Ishikawa (cell line): ENCODE data around the gene MSANTD1.

Experiments
- CEBPB ChIP-seq: IDR thresholded peaks from 2 replicates; pipeline ENCODE4 v1.6.1; 2012
- CREB1 ChIP-seq: IDR thresholded peaks from 2 replicates; pipeline ENCODE4 v1.6.1; 2012; ENCODE audit warnings: low read depth
- EGR1 ChIP-seq: IDR thresholded peaks from 2 replicates; pipeline ENCODE4 v1.6.1; 2012
- EP300 ChIP-seq: IDR thresholded peaks from 2 replicates; pipeline ENCODE4 v1.6.1; 2012; ENCODE audit warnings: borderline replicate concordance
- MAX ChIP-seq: IDR thresholded peaks from 2 replicates; pipeline ENCODE4 v1.6.1; 2012
- NFIC ChIP-seq: IDR thresholded peaks from 2 replicates; pipeline ENCODE4 v1.6.1; 2012
- RAD21 ChIP-seq: IDR thresholded peaks from 2 replicates; pipeline ENCODE4 v1.6.1; 2012; ENCODE audit warnings: low read depth
- REST ChIP-seq: IDR thresholded peaks from 2 replicates; pipeline ENCODE4 v1.6.1; 2012; ENCODE audit warnings: low read depth, mild to moderate bottlenecking
- TAF1 ChIP-seq: IDR thresholded peaks from 2 replicates; pipeline ENCODE4 v1.6.1; 2012; ENCODE audit warnings: low read depth, mild to moderate bottlenecking
- TEAD4 ChIP-seq: IDR thresholded peaks from 2 replicates; pipeline ENCODE4 v1.6.1; 2012
- YY1 ChIP-seq: IDR thresholded peaks from 2 replicates; pipeline ENCODE4 v1.6.1; 2012; ENCODE audit warnings: low read depth
- TF ChIP-seq, protein P1 (sequence below): IDR thresholded peaks from 2 replicates; pipeline ENCODE4 v1.6.1; 2012

DNA sequence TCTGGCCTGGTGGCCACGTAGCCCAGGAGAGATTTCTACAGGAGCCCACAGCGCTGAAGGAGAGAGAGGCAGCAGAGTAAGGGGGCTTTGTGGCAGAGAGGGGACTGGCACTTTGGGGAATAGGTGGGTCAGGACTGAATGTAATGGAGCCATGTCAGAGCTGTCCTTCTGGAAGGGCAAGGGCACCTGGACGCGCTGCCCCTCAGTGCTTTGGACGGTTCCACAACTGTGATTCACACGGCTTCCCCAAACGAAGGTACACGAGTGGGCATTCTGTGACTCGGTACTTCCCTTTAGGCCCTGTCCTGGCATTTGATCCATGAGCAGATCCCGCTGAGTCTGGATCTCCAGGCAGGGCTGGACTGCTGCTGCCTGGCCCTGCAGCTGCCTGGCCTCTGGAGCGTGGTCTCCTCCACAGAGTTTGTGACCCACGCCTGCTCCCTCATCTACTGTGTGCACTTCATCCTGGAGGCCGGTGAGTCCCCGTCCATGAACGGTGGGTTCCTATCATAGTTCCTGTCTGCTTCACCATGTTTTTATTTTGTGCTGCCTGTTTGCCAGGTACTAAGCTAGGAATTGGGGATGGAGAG, 35.2 kb upstream of the MSANTD1 start:
- TF ChIP-seq YY1 = no peak
- no peak for TF ChIP-seq EP300
- TF ChIP-seq EGR1 = no peak
- TF ChIP-seq CREB1 = no peak
- TF ChIP-seq TAF1 = no peak
- TF ChIP-seq REST = no peak
- TF ChIP-seq MAX = no peak
- TF ChIP-seq CEBPB = no peak
- no peak for TF ChIP-seq RAD21
- no peak for TF ChIP-seq NFIC
- no peak for TF ChIP-seq TEAD4
- TF ChIP-seq, protein P1, sequence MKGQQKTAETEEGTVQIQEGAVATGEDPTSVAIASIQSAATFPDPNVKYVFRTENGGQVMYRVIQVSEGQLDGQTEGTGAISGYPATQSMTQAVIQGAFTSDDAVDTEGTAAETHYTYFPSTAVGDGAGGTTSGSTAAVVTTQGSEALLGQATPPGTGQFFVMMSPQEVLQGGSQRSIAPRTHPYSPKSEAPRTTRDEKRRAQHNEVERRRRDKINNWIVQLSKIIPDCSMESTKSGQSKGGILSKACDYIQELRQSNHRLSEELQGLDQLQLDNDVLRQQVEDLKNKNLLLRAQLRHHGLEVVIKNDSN = no peak
